ENCODE measurements around the gene SMG7. TPM values are rescaled to one million over a fixed set of nuclear protein-coding genes. Genes with fewer than 3 reads are reported as not detected.

The SMG7 gene
- total RNA-seq, 4 donors from 2014 or later: 40.4 to 56.6 (median 51.1) TPM

DNA sequence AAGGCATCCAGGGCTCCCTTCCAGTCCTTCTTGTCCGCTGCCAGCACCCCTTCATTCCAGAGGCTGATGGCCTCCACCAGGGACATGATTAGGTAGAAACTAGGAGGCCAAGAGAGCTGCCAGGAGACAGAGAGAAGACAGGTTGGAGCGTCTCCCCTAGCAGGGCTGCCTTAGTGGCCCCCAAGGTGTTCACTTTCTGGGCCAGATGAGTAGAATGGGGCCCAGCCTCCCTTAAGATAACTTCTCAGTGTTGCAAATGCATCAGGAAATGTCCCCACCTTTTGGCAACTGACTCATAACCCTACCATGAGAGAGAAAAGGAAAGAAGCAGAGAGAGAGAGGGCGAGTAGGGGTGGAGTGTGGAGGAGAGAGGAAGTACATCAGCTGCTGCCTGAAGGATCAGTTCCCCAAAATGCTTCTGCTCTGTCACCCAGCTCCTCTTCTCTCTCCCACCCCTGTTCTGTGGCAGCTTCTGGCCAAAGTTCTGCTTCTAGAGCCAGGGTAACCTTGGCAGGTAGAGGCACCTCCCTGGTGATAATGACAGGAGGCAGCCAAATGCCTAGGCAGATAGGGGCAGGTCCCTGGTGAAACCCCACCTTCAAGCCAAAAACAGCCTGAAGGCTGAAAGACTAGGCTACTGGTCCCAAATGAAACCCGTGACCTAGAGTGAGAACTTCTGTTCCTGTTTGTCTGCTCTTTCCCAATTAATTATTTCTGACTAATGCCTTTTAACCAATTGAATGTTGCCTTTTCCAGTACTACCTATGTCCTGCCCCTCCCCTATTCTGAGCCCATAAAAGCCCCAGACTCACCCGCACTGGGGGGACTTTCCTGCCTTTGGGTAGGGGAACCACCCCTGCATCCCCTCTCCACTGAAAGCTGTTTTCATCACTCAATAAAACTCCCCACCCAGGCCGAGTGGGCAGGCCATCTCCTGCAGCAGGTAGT, 118.2 kb downstream of the SMG7 start, which contains the start of gene NCF2:
Gene NCF2 (minus strand): TSS at position 216 of the 948 bp plus-strand sequence. CDS start 130 bp downstream, at position 86.
- Histone ChIP-seq H3K36me3 (no peaks in the 10 kb centered on the region), H3K4me1 (peaks cover 0 to 4% (median 0%) of the 10 kb centered on the region in 4 donors), H3K9me3 (no peaks in the 10 kb centered on the region), H3K27ac (peak within 1 kb of the TSS in 3 of 4 donors; percentile 48 to 75 (median 58)), H3K4me3 (peak within 1 kb of the TSS in 2 of 4 donors; percentile 6 to 33), H3K27me3 (no peaks in the 10 kb centered on the region)
- WGBS, 2 donors: 79 to 81% methylated on average over 6 of the region's 6 CpGs
- peak in 1 of 2 donors; percentile 36 for DNase-seq (ENCODE audit: low spot score in 2 of 2)
- TF ChIP-seq POLR2A (IDR thresholded peaks at IDR 0.05) (no peak), EP300 (IDR thresholded peaks at IDR 0.05) (peak in 1 of 2 donors; percentile 40)
- TF ChIP-seq, protein P1, sequence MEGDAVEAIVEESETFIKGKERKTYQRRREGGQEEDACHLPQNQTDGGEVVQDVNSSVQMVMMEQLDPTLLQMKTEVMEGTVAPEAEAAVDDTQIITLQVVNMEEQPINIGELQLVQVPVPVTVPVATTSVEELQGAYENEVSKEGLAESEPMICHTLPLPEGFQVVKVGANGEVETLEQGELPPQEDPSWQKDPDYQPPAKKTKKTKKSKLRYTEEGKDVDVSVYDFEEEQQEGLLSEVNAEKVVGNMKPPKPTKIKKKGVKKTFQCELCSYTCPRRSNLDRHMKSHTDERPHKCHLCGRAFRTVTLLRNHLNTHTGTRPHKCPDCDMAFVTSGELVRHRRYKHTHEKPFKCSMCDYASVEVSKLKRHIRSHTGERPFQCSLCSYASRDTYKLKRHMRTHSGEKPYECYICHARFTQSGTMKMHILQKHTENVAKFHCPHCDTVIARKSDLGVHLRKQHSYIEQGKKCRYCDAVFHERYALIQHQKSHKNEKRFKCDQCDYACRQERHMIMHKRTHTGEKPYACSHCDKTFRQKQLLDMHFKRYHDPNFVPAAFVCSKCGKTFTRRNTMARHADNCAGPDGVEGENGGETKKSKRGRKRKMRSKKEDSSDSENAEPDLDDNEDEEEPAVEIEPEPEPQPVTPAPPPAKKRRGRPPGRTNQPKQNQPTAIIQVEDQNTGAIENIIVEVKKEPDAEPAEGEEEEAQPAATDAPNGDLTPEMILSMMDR (IDR thresholded peaks at IDR 0.05): no peak

DNA sequence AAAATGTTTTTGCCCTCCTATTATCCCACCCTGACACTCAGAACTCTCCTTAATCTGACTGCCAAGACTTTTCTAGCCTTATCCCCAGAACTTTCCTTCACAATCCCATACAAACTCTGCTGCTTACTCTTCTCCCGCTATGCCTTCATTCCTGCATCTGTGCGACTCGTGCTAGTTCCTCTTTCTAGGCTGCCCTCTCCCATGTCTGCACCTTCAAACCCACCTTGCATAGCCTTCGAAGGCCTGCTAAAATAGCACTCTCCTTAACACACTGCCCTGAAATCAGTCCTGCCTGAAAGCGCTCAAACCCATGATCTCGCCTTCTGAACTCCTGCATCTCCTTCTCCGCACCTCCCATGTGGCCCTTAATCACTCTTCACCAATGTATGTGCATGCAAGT, 120.4 kb downstream of the SMG7 start:
- TF ChIP-seq EP300 (IDR thresholded peaks at IDR 0.05) (no peak), POLR2A (IDR thresholded peaks at IDR 0.05) (no peak)
- TF ChIP-seq, protein P1 (IDR thresholded peaks at IDR 0.05): no peak
- no peak for DNase-seq (ENCODE audit: low spot score in 2 of 2)
- no peaks in the 10 kb centered on the region for H3K36me3 ChIP-seq
- no peak overlapping the region for H3K27ac ChIP-seq
- 89 to 93% methylated on average over 7 of the region's 7 CpGs for WGBS, 2 donors
- H3K9me3 ChIP-seq: no peaks in the 10 kb centered on the region
- no peaks in the 10 kb centered on the region for H3K27me3 ChIP-seq
- H3K4me1 ChIP-seq: peaks cover 0 to 4% (median under 1%) of the 10 kb centered on the region in 4 donors
- no peak overlapping the region for H3K4me3 ChIP-seq

DNA sequence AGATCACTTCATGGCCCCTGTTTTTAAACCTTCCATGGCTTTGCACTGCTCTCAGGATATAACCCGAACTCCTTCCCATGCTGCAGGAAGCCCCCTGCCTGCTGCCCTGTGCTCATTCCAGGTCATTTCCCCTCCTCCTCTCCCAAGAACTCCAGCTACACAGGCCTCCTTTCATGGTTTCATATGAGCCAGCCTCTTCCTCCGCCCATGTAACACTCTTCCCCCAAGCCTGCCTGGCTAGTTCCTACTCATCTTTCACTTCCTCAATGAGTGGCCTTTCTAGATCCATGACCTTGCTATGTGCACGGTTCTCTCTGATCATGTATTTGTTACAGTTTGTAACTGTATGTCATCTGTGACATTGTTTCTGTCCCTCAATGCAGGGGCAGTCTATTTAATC, 121.1 kb downstream of the SMG7 start:
- no peak overlapping the region for H3K4me3 ChIP-seq
- H3K4me1 ChIP-seq: peaks cover 0 to 10% (median 4%) of the 10 kb centered on the region in 4 donors
- 24 to 38% methylated on average over 3 of the region's 3 CpGs for WGBS, 2 donors
- H3K36me3 ChIP-seq: no peaks in the 10 kb centered on the region
- no peaks in the 10 kb centered on the region for H3K27me3 ChIP-seq
- TF ChIP-seq POLR2A (IDR thresholded peaks at IDR 0.05) (no peak), EP300 (IDR thresholded peaks at IDR 0.05) (no peak)
- TF ChIP-seq, protein P1 (IDR thresholded peaks at IDR 0.05): no peak
- no peaks in the 10 kb centered on the region for H3K9me3 ChIP-seq
- no peak overlapping the region for H3K27ac ChIP-seq
- no peak for DNase-seq (ENCODE audit: low spot score in 2 of 2)

DNA sequence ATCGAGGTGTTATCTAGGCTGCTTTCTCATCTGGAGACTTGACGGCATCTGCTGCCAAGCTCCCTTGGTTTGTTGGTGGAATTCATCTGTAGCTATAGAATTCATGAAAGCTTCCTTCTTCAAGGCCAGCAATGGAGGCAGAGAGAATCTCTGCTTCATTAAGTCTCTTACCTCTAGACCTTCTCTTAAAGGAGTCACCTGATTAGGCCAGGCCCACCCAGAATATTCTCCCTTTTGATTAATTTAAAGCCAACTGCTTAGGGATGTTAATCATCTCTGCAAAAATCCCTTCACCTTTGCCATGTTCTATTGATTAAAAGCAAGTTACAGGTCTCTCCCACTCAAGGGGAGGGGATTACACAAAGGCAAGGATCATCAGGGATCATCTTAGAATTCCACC, 123.2 kb downstream of the SMG7 start:
- peaks cover 0 to 14% (median 5%) of the 10 kb centered on the region in 4 donors for H3K4me1 ChIP-seq
- DNase-seq (ENCODE audit: low spot score in 2 of 2): no peak
- H3K9me3 ChIP-seq: no peaks in the 10 kb centered on the region
- no peaks in the 10 kb centered on the region for H3K27me3 ChIP-seq
- no peak overlapping the region for H3K4me3 ChIP-seq
- H3K27ac ChIP-seq: no peak overlapping the region
- WGBS, 2 donors: 96 to 100% methylated on average over 2 of the region's 2 CpGs
- no peak for TF ChIP-seq EP300 (IDR thresholded peaks at IDR 0.05)
- TF ChIP-seq, protein P1 (IDR thresholded peaks at IDR 0.05): no peak
- TF ChIP-seq POLR2A (IDR thresholded peaks at IDR 0.05): no peak
- no peaks in the 10 kb centered on the region for H3K36me3 ChIP-seq

DNA sequence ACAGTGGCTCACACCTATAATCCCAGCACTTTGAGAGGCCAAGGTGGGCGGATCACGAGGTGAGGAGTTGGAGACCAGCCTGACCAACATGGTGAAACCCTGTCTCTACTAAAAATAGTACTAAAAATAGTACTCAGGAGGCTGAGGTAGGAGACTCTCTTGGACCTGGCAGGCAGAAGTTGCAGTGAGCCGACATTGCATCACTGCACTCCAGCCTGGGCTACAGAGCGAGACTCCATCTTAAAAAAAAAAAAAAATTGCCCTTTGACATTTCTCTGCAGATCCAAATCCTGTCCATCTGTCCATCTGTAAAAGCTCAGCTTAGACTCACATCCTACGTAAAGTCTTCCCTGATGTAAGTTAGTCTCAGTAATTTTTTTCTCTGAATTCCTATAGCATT, 124.2 kb downstream of the SMG7 start:
- Histone ChIP-seq H3K27ac (no peak overlapping the region), H3K27me3 (no peaks in the 10 kb centered on the region), H3K36me3 (no peaks in the 10 kb centered on the region), H3K4me3 (no peak overlapping the region), H3K9me3 (no peaks in the 10 kb centered on the region), H3K4me1 (peaks cover 0 to 14% (median 3%) of the 10 kb centered on the region in 4 donors)
- no peak for DNase-seq (ENCODE audit: low spot score in 2 of 2)
- 87 to 95% methylated on average over 5 of the region's 5 CpGs for WGBS, 2 donors
- TF ChIP-seq, protein P1 (IDR thresholded peaks at IDR 0.05): no peak
- TF ChIP-seq POLR2A (IDR thresholded peaks at IDR 0.05): no peak
- no peak for TF ChIP-seq EP300 (IDR thresholded peaks at IDR 0.05)

Measured in tibial nerve (tissue), 4 donors.